OCI-LY3 (cell line): ENCODE measurements around the gene GPR65.

Source experiments
- H2AFZ ChIP-seq: fragments of 200-600, 300-600 bp; shearing (Covaris generic); 2 replicates; pipeline ENCODE4 v1.6.0; 2014; ENCODE audit warnings: antibody characterized with exemption, low read depth, low read length
- H3K27ac ChIP-seq: fragments of 200-600, 300-600 bp; sonication (generic); 2 replicates; pipeline ENCODE4 v1.5.1; 2014; ENCODE audit warnings: mild to moderate bottlenecking, low read length, moderate library complexity, mixed read lengths
- H3K27me3 ChIP-seq: fragments of 200-600, 300-600 bp; sonication (generic); 2 replicates; pipeline ENCODE4 v1.6.1; 2014; ENCODE audit warnings: low read depth, low read length, mixed read lengths
- H3K36me3 ChIP-seq: fragments of 200-600, 300-600 bp; sonication (generic); replicated peaks from 2 replicates; pipeline ENCODE3; 2014; ENCODE audit warnings: low read depth, low read length, mixed read lengths
- H3K4me1 ChIP-seq: fragments of 300-600, 200-600 bp; sonication (generic); 2 replicates; pipeline ENCODE4 v1.6.1; 2014; ENCODE audit warnings: low read length, mixed read lengths
- H3K4me2 ChIP-seq: fragments of 200-600, 300-600 bp; sonication (generic); 2 replicates; pipeline ENCODE4 v1.6.1; 2014; ENCODE audit warnings: low read length, mixed read lengths
- H3K4me3 ChIP-seq: fragments of 300-600, 200-600 bp; sonication (generic); 2 replicates; pipeline ENCODE4 v1.5.1; 2014; ENCODE audit warnings: antibody characterized with exemption, mild to moderate bottlenecking, low read length, moderate library complexity
- H3K79me2 ChIP-seq: fragments of 300-600, 200-600 bp; shearing (Covaris generic); 2 replicates; pipeline ENCODE4 v1.6.1; 2014; ENCODE audit warnings: mild to moderate bottlenecking, low read length, mixed read lengths
- H3K9ac ChIP-seq: fragments of 300-600, 200-600 bp; shearing (Covaris generic); 2 replicates; pipeline ENCODE4 v1.6.0; 2014; ENCODE audit warnings: mild to moderate bottlenecking, low read length, moderate library complexity
- H3K9me3 ChIP-seq: fragments of 200-600, 300-600 bp; shearing (Covaris generic); 2 replicates; pipeline ENCODE4 v1.6.1; 2014; ENCODE audit warnings: low read length, mixed read lengths; ENCODE audit not compliant: insufficient read depth
- H4K20me1 ChIP-seq: fragments of 200-600, 300-600 bp; sonication (generic); 2 replicates; pipeline ENCODE4 v1.6.1; 2016; ENCODE audit warnings: low read length, mixed read lengths; ENCODE audit not compliant: insufficient read depth
- CTCF ChIP-seq: fragments of 200-600, 300-600 bp; sonication (generic); IDR thresholded peaks from 2 replicates; pipeline ENCODE4 v1.5.1; 2014; ENCODE audit warnings: antibody characterized with exemption, low read length, low read depth
- EZH2phosphoT487 ChIP-seq: fragments of 200-600 bp; shearing (Covaris generic); IDR thresholded peaks from 2 replicates; pipeline ENCODE4 v1.6.1; 2018; ENCODE audit warnings: antibody characterized with exemption, mixed run types, low read depth

The GPR65 gene

GRCh38 chr14:88003425-88003824, 1.5 kb upstream of the GPR65 start:
- H3K4me1 ChIP-seq, result peaks cover 44% of the 10 kb centered on the region
- H3K36me3 ChIP-seq, result no peaks in the 10 kb centered on the region
- no peak overlapping the region for H3K9ac ChIP-seq
- H3K79me2 ChIP-seq, result 0 out of 2 replicates have a peak, but pooled peaks cover 4% of the 10 kb centered on the region
- H3K4me2 ChIP-seq, result peak overlapping the region; percentile 18
- no peaks in the 10 kb centered on the region for H4K20me1 ChIP-seq
- no peak overlapping the region for H3K4me3 ChIP-seq
- H3K27me3 ChIP-seq, result no peaks in the 10 kb centered on the region
- H3K9me3 ChIP-seq, result no peaks in the 10 kb centered on the region
- TF ChIP-seq CTCF (no peak), EZH2phosphoT487 (no peak)
- H3K27ac ChIP-seq, result no peak overlapping the region
- no peak overlapping the region for H2AFZ ChIP-seq

- Histone ChIP-seq H3K4me2 (peak overlapping the region; percentile 64), H3K79me2 (0 out of 2 replicates have a peak, but pooled peaks cover 4% of the 10 kb centered on the region), H3K4me3 (peak overlapping the region; percentile 57), H3K27ac (no peak overlapping the region), H2AFZ (peak overlapping the region; percentile 64; the same call in 1 of the 2 replicates), H4K20me1 (no peaks in the 10 kb centered on the region), H3K9me3 (no peaks in the 10 kb centered on the region), H3K9ac (no peak overlapping the region; the same call in 1 of the 2 replicates), H3K27me3 (no peaks in the 10 kb centered on the region), H3K36me3 (no peaks in the 10 kb centered on the region), H3K4me1 (peaks cover 44% of the 10 kb centered on the region)
- no peak for TF ChIP-seq EZH2phosphoT487
- TF ChIP-seq CTCF, result no peak
Observed at GRCh38 chr14:88004506-88005036, 364 bp upstream of the GPR65 start.

GRCh38 chr14:88005978-88006851, 1.3 kb downstream of the GPR65 start:
- Histone ChIP-seq H3K36me3 (no peaks in the 10 kb centered on the region), H3K9ac (0 out of 2 replicates have a peak overlapping the region, but pooled peaks have one; percentile 1), H4K20me1 (no peaks in the 10 kb centered on the region), H3K27me3 (no peaks in the 10 kb centered on the region), H3K27ac (no peak overlapping the region), H3K4me2 (peak overlapping the region; percentile 64), H3K79me2 (0 out of 2 replicates have a peak, but pooled peaks cover 4% of the 10 kb centered on the region), H3K4me3 (peak overlapping the region; percentile 20), H3K4me1 (peaks cover 44% of the 10 kb centered on the region), H3K9me3 (no peaks in the 10 kb centered on the region), H2AFZ (no peak overlapping the region; the same call in 1 of the 2 replicates)
- TF ChIP-seq EZH2phosphoT487, result no peak

GRCh38 chr14:88007608-88008007, 2.7 kb downstream of the GPR65 start:
- H3K27ac ChIP-seq, result no peak overlapping the region
- H3K9me3 ChIP-seq, result no peaks in the 10 kb centered on the region
- H3K4me3 ChIP-seq, result no peak overlapping the region
- H2AFZ ChIP-seq, result no peak overlapping the region
- no peak overlapping the region for H3K9ac ChIP-seq
- TF ChIP-seq EZH2phosphoT487, result no peak
- TF ChIP-seq CTCF, result no peak
- H4K20me1 ChIP-seq, result no peaks in the 10 kb centered on the region
- no peak overlapping the region for H3K4me2 ChIP-seq
- H3K27me3 ChIP-seq, result no peaks in the 10 kb centered on the region
- peaks cover 3% of the 10 kb centered on the region for H3K36me3 ChIP-seq
- peaks cover 39% of the 10 kb centered on the region for H3K4me1 ChIP-seq
- 0 out of 2 replicates have a peak, but pooled peaks cover 4% of the 10 kb centered on the region for H3K79me2 ChIP-seq
